Stimulated activated CD4-positive, alpha-beta T cell treated with anti-CD3 and anti-CD28 coated beads, Interleukin-4, amount 100 ng/mL, for 4 hours (primary cell): Measurements from ENCODE around the gene GDAP2.
A peak's percentile ranks its signal among the peaks of the same experiment; 100 is the strongest.
"Not testable (repeated sequence)": the region's sequence is repeated elsewhere in the genome, so short reads cannot be mapped to it uniquely, and the experiment has no call there.

Source experiments
- DNase-seq, 2 experiments: peaks; one replicate each; pipeline ENCODE4 v3.0.0-alpha.2; 2020

Gene GDAP2

DNA sequence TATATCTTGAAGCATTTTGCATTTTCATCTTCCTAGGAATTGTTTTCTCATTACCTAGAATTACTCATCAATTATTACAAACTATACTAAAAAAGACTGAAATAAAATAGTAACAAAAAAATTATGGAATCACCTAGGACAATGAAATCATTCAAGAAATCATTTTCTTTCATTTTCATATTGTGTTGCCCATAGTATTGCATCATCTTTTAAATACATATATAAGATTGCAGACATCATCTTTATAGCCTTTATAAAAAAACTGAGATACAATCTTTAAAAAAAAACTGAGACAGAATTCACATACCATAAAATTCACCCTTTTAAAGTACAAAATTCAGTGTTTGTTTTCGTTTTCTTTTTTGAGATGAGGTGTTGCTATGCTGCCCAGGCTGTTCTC, 29.6 kb downstream of the GDAP2 start:
- no peak for DNase-seq

DNA sequence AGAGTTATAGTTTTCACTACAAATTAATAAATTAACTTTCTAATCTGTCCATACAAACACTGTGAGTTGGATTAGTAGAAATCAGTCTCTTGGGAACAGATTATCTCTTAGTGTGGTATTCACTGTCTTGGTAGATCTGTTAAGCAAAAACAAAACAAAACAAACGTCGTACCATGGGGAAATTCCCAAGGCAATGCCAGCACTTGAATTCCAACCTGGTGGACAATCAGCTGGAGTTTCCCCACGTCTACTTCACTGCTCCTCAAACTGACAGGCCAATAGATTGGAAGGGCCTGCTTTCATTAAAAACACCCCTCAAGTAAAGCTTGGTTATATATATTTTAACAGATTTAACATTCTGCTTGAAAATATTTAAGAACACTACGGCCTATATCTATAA, 31.9 kb downstream of the GDAP2 start:
- no peak for DNase-seq

GRCh38 chr1:117895482-117896114, 33.8 kb downstream of the GDAP2 start:
- peak; percentile 22 to 27 for DNase-seq

GRCh38 chr1:117894078-117894477, 35.3 kb downstream of the GDAP2 start:
- no peak for DNase-seq

GRCh38 chr1:117892512-117892911, 36.9 kb downstream of the GDAP2 start:
- no peak for DNase-seq

DNA sequence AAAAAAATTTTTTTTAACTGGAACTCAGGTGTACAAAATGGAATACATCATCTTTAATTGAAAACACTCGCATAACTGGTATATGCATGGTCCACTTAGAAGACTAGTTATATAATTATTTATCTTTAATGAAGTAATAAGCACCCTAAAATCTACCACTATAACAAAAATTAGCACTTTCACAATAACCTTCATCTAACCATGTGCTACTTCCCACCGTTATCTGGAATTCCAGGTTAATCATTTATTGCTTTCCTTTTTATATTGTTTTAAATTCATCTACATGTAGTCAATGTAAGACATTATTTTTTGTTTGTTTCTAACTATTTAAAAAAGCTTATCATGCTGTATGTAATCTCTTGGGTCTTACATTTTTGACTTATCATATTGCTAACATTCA, 39.0 kb downstream of the GDAP2 start:
- DNase-seq: no peak

DNA sequence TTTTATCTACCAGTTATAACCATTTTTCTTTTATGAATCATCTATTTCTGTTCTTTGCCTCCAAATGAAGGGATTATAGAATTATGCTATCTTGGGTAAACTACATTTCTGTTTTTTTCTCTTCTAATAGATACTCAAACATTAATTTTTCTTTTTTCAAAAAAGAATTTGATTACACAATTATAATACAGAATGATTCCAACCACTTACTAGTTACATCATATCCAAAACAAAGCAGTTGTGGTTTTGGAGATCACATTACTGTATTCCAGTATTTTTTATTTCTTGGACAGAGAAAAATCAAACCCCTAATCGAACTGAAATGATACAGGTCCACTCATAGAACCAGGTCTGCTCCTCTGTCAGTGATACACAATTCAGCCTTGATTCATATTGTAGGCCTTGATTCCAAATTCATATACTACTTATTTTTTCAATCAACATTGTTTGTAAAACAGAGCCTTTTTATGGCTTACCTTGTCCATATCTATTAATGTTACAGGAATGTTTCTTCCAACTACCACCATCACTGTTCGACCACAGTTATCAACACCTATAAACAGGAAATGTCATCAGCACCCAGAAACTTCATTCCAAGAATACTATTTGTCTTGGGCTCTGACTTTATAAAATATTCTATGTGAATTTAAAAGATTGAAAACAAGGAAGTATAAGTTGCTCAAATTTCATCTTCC, 43.2 kb downstream of the GDAP2 start:
- no peak for DNase-seq

- DNase-seq: no peak
Observed at GRCh38 chr1:117883616-117884015, 45.8 kb downstream of the GDAP2 start.

- DNase-seq: no peak
Observed at GRCh38 chr1:117879284-117879683, 50.1 kb downstream of the GDAP2 start.

DNA sequence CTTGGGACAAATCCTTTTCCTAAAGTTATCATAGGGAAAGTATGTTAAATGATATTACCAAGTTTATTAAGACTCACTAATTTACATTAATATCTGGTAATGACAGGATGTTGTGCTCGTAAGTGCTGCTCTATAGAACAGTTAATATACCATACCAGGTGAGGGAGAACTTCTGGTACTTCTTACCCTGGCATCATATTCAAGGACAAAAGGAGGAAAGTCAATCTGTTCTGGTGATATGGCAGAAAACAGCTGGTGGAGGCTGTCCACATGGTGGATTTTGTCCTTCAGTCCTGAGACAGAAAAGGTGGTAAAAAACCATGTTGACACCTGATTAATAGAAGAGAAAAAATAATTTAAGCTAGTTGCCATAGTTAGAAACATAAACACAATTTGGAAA, 51.6 kb downstream of the GDAP2 start:
- DNase-seq: no peak

GRCh38 chr1:117871013-117871412, 58.4 kb downstream of the GDAP2 start:
- DNase-seq: no peak

DNA sequence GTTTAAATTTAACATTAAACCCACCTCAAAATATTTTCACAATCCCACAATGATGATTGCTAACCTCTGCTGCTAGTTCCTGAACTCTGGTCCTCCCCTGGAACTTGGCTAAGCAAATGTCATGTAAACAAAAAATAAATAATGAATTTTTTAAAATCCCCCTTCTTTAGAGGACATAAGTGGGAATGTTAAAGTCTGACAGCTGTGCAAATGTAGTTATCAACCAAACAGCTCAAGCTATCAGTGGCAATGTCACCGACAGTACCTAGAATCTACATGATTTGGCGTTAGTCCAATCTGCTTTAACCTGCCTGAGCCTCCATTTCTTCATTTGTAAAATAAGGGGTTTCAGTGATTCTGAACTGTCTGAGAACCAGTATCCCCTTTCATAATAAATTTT, 67.7 kb downstream of the GDAP2 start:
- DNase-seq: no peak

DNA sequence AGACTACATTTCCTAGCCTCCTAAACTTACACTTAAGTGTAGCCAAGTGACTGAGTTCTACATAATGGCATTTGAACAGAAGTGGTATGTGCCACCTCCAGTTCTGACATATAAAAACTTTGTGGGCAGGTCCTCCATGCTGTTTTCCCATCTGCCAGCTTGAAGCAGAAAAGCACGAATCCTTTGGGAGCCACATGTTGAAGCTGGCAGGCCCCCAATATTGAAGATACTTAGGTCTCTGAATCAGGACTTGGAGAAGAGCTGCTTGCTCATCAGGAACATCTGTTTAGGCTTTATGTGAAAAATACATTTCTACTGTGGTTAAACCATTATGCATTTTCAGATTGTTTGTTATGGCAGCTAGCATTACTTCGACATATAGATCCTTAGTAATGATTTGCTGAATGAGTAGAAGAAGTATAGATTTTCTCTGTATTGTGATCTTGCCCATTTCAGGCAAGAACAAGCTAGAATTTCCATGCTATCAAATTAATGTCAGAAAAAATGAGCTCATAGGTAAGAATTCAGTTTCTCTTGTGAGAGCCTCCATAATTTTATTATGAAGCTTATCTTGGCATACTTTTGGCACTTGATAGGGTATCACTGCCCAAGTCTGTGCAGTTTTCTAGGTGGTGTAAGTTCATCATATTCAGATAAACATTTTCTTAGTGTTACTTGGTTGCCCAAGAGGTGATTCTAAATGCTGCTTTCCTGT, 68.4 kb downstream of the GDAP2 start:
- DNase-seq: no peak

- DNase-seq: no peak
Observed at GRCh38 chr1:117859901-117860300, 69.5 kb downstream of the GDAP2 start.

DNA sequence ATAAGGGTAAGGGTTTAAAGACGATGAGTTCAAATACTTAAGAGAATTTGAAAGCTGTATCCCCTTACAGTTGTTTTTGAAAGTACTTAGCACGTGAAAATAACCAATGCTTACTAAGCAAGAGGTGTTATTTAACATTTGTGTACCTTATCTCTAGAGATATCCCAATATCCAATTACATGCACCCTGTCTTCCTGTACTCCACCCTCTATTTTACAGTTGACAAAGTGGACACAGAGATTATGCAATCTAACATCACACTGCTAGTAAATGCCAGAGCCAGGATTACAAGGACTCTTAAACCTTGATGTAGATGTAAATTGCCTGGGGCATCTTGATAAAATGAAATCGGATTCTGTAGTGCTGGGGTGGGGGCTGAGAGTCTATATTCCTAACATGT, 72.0 kb downstream of the GDAP2 start:
- DNase-seq: no peak

- no peak for DNase-seq
Observed at GRCh38 chr1:117852853-117853553, 76.4 kb downstream of the GDAP2 start.

GRCh38 chr1:117851687-117852086, 77.7 kb downstream of the GDAP2 start:
- no peak for DNase-seq

DNA sequence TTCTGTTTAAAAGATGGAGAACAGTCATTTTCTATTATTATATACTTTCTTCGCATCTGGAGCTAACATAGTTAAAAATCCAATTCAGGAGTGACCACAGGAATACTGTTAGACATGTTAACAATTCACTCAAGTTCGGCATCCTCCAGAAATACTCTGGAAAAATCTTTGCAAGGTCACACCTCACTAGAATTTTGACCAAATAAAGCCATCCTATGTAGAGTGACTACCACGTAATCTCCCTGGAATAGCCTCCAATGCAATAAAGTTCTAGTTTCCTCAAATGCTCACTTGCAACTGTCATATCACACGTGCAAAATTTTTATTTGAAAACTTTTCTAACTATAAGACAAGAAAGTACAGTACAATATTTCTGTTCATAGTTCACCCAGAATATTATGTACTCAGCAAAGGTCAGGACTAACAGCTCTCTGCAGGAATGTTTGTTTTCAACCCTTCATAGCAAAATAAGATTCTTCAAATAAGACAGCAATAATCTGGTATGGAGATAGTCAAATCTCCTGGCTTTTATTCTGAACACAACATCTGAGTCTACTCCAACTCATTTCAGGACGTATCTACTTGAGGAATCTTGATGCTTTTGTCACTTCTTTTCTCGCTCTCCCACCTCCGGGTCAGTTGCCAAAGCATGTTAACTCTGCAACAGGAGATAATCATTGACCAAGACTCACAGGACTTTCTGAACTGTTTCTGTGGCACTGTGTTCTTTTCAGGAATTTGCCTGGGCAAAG, 82.6 kb downstream of the GDAP2 start:
- DNase-seq: no peak

DNA sequence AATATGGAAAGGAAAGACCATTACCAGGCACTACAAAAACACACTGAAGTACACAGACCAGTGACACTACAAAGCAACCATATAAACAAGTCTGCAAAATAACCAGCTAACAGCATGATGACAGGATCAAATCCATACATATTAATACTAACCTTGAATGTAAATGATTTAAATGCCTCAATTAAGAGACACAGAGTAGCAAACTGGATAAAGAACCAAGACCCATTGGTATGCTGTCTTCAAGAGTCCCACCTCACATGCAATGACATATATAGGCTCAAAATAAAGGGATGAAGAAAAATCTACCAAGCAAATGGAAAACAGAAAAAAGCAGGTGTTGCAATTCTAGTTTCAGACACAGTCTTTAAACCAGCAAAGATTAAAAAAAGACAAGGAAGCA, 84.9 kb downstream of the GDAP2 start:
- DNase-seq: not testable (repeated sequence)

DNA sequence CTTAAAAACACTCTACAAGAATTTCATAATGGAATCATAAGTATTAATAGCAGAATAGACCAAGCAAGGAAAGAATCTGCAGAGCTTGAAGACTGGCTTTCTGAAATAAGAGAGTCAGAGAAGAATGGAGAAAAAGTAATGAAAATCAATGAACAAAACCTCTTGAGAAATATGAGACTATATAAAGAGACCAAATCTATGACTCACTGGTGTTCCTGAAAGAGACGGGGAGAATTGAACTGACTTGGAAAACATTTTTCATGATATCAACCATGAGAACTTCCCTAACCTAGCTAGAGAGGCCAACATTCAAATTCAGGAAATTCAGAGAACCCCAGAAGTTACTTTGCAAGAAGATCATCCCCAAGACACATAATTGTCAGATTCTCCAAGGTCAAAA, 85.6 kb downstream of the GDAP2 start:
- DNase-seq: no peak

DNA sequence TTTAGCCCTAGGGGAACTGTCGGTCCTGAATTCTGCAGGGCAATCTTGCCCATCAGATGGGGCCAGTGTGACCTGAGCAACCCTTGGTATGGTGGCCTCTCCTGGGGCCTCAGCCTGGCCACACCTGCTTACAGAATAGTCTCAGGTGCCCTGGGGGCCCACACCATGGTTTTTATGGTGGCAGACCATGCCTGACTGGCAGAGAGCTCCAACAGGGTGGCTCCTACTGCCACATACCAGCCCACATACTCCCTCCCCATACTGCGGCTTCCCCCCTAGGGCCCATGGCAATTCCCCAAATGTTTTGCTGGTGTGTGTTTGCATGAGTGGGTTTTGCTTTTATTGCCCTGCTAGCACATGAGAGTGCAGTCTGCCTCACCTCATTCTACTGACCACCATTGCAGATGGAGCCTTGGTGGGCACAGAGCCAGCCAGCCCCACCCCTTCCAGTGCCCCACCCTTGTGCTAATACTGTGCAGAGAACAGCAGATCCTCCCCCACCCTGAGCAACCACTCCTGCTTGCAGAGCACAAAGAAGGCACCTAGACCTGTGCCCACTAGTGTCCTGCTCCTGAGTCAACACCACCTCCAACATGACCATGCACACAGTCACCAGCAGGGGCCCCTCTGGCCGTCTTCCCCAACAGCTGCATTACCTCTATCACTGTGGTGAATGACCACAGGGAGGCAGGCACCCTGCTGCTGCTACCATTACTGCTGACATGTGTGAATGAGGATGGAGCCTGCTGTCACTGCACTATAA, 86.8 kb downstream of the GDAP2 start:
- no peak for DNase-seq

- DNase-seq: no peak
Observed at GRCh38 chr1:117841117-117841650, 88.2 kb downstream of the GDAP2 start.
